ENCODE results near the gene CYFIP2. TPM values are rescaled to one million over a fixed set of nuclear protein-coding genes. Genes with fewer than 3 reads are reported as not detected.

The CYFIP2 gene
- total RNA-seq, 1 experiment from 2014 or later, result 74.7 TPM

DNA sequence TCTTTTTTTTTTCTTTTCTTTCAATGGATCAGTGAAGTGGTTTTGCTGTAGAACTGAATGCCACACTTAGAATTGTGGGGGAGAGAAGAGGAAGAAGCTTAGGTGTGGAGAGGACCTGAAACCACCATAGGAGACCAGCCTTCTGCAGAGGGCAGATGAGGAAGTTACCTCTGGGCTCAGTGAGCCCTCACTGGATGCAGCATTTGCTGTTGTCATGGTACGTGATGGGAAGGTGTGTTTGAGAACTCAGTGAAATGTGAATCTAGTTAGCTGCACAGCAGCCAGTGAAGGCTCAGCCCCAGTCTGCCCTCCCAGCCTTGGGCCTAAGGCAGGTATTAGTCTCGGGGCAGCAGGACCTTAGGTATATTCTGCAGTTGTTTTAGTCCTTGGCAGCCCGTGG, 17.5 kb downstream of the CYFIP2 start:
- no peak overlapping the region for H2BK12ac ChIP-seq (ENCODE audit: insufficient read length, low read depth, low read length)
- H2AFZ ChIP-seq (ENCODE audit: low read length), result no peak overlapping the region
- no peak overlapping the region for H3K27ac ChIP-seq (ENCODE audit: insufficient read length, low read depth, low read length)
- H3K18ac ChIP-seq (ENCODE audit: insufficient read length, low read depth, low read length), result no peak overlapping the region
- no peaks in the 10 kb centered on the region for H3K23me2 ChIP-seq (ENCODE audit: insufficient read length, low read depth, low read length, poor library complexity, severe bottlenecking)
- H4K20me1 ChIP-seq (ENCODE audit: control insufficient read depth, insufficient read depth, insufficient read length), result no peaks in the 10 kb centered on the region
- no CpG with 5 or more reads among the region's 3 CpGs for WGBS (ENCODE audit: extremely low coverage, insufficient read length, low lambda C conversion rate)
- H3K9me3 ChIP-seq (ENCODE audit: control insufficient read depth, low read depth, low read length), result no peaks in the 10 kb centered on the region
- Mint-ChIP-seq H3K9me3 (no peaks in the 10 kb centered on the region), H3K36me3 (ENCODE audit: insufficient read depth in 1 of 3, low read depth in 3 of 3) (peaks cover 3 to 21% (median 12%) of the 10 kb centered on the region in 3 experiments; a peak in 5 of 7 replicates), H3K4me3 (no peak overlapping the region), H3K27me3 (ENCODE audit: low read depth) (no peaks in the 10 kb centered on the region), H3K4me1 (peaks cover 9 to 14% of the 10 kb centered on the region in 2 experiments; a peak in 3 of 4 replicates), H3K27ac (no peak overlapping the region; a peak in 2 of 7 replicates)
- H4K5ac ChIP-seq (ENCODE audit: insufficient read length, low read depth, low read length), result no peak overlapping the region
- no peak overlapping the region for H3K23ac ChIP-seq (ENCODE audit: insufficient read length, low read depth, low read length)
- peaks cover 3% of the 10 kb centered on the region for H3K79me1 ChIP-seq (ENCODE audit: insufficient read depth, low read depth, low read length, poor library complexity, severe bottlenecking)
- no peak overlapping the region for H2BK5ac ChIP-seq (ENCODE audit: insufficient read length, low read length)
- H3K14ac ChIP-seq (ENCODE audit: insufficient read depth, low read length), result no peak overlapping the region
- H3K4ac ChIP-seq (ENCODE audit: low read depth, low read length), result no peak overlapping the region
- H2BK20ac ChIP-seq (ENCODE audit: low read depth, low read length, poor library complexity, severe bottlenecking), result no peak overlapping the region
- H3K4me1 ChIP-seq (ENCODE audit: insufficient read depth, low read length), result no peaks in the 10 kb centered on the region
- no peak overlapping the region for H4K91ac ChIP-seq (ENCODE audit: insufficient read length, low read depth, low read length)
- no peaks in the 10 kb centered on the region; the same call in 1 of the 2 replicates for H3K79me2 ChIP-seq (ENCODE audit: insufficient read depth, low read length)
- H3K27me3 ChIP-seq (ENCODE audit: insufficient read depth, low read length), result no peaks in the 10 kb centered on the region
- H2BK15ac ChIP-seq (ENCODE audit: low read depth, low read length), result no peak overlapping the region
- no peak for DNase-seq
- no peak overlapping the region for H2AK5ac ChIP-seq (ENCODE audit: insufficient read length, low read length)
- no peak overlapping the region for H3K4me2 ChIP-seq (ENCODE audit: insufficient read depth, insufficient read length, low read length)
- H2BK120ac ChIP-seq (ENCODE audit: low read depth, low read length, poor library complexity, severe bottlenecking), result no peak overlapping the region
- no peak overlapping the region for H3K9ac ChIP-seq (ENCODE audit: extremely low read depth, insufficient read length, low read length)
- H3T11ph ChIP-seq (ENCODE audit: low read length), result no peak overlapping the region
- H3K56ac ChIP-seq (ENCODE audit: insufficient read length, low read depth, low read length), result no peak overlapping the region
- TF ChIP-seq, protein P1, sequence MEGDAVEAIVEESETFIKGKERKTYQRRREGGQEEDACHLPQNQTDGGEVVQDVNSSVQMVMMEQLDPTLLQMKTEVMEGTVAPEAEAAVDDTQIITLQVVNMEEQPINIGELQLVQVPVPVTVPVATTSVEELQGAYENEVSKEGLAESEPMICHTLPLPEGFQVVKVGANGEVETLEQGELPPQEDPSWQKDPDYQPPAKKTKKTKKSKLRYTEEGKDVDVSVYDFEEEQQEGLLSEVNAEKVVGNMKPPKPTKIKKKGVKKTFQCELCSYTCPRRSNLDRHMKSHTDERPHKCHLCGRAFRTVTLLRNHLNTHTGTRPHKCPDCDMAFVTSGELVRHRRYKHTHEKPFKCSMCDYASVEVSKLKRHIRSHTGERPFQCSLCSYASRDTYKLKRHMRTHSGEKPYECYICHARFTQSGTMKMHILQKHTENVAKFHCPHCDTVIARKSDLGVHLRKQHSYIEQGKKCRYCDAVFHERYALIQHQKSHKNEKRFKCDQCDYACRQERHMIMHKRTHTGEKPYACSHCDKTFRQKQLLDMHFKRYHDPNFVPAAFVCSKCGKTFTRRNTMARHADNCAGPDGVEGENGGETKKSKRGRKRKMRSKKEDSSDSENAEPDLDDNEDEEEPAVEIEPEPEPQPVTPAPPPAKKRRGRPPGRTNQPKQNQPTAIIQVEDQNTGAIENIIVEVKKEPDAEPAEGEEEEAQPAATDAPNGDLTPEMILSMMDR (conservative IDR thresholded peaks at IDR 0.05), result no peak
- no peak overlapping the region for H4K8ac ChIP-seq (replicated peaks; ENCODE audit: insufficient read length, low read depth, low read length)
